ENCODE measurements around the gene PDSS2.

GRCh38 chr6:107292715-107293271 lies 166.6 kb downstream of the PDSS2 start:
- no peak for TF ChIP-seq POLR2AphosphoS5 (IDR thresholded peaks at IDR 0.05; ENCODE audit: low read depth, low read length)
- TF ChIP-seq TAF1 (IDR thresholded peaks at IDR 0.05; ENCODE audit: borderline replicate concordance, insufficient read depth, low read length): no peak

Data from PFSK-1 (cell line).